ENCODE data around the gene GFOD1.

The GFOD1 gene

DNA sequence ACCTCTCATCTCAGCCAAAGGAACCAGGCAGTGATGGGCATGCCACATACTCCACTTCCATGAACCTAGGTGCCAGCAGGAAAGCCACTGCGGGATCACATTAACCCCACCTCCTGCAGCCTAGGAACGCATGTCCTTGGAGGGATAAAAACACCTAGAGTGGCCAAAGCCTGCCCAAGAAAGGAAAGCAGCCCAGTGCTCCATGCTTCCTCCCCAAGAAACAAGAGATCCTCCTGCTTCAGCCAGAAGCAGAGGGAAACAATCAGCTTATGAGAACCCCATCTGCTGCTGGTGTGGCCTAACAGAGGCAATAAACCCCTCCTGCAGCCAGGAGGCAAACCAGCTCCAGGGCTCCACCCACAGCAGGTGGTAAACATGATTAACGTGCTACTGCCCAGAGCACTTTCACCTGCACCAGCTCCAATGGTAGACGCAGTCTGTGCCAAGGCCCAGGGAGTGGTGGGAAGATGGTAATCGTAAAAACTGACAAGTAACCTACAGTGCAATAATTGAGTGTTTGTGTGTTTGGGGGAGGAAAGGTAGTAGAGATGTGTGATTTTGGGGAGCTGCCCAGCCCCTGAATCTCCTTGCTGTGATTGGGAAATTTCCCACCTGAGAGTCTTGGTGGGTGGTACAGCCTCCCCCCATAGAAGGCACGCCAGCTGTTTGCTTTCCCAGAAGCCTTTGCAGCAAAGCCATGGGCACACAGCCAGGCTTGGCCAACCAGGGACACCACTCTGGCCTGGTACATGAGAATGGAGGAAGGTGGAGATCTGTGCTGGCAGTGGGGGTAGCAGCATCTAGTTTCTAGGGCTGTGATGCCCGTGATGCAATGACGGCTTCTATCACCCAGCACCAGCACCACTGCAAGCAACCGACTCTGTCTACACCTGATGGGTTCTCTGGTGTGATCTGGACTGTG, 108.5 kb downstream of the GFOD1 start:
- Histone ChIP-seq H3K4me1 (no peaks in the 10 kb centered on the region), H3K4me2 (ENCODE audit: low read length) (no peak overlapping the region), H3K79me2 (peaks cover 4% of the 10 kb centered on the region), H2AFZ (no peak overlapping the region), H3K27ac (no peak overlapping the region), H3K36me3 (ENCODE audit: control insufficient read depth, insufficient read depth, low read length) (no peaks in the 10 kb centered on the region), H3K9ac (no peak overlapping the region), H3K9me3 (ENCODE audit: control insufficient read depth, low read length) (no peaks in the 10 kb centered on the region), H3K4me3 (ENCODE audit: low read depth, low read length) (no peak overlapping the region), H3K27me3 (ENCODE audit: control insufficient read depth, insufficient read depth, low read length) (no peaks in the 10 kb centered on the region)
- TF ChIP-seq, protein P1, sequence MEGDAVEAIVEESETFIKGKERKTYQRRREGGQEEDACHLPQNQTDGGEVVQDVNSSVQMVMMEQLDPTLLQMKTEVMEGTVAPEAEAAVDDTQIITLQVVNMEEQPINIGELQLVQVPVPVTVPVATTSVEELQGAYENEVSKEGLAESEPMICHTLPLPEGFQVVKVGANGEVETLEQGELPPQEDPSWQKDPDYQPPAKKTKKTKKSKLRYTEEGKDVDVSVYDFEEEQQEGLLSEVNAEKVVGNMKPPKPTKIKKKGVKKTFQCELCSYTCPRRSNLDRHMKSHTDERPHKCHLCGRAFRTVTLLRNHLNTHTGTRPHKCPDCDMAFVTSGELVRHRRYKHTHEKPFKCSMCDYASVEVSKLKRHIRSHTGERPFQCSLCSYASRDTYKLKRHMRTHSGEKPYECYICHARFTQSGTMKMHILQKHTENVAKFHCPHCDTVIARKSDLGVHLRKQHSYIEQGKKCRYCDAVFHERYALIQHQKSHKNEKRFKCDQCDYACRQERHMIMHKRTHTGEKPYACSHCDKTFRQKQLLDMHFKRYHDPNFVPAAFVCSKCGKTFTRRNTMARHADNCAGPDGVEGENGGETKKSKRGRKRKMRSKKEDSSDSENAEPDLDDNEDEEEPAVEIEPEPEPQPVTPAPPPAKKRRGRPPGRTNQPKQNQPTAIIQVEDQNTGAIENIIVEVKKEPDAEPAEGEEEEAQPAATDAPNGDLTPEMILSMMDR (IDR thresholded peaks at IDR 0.05) = no peak

DNA sequence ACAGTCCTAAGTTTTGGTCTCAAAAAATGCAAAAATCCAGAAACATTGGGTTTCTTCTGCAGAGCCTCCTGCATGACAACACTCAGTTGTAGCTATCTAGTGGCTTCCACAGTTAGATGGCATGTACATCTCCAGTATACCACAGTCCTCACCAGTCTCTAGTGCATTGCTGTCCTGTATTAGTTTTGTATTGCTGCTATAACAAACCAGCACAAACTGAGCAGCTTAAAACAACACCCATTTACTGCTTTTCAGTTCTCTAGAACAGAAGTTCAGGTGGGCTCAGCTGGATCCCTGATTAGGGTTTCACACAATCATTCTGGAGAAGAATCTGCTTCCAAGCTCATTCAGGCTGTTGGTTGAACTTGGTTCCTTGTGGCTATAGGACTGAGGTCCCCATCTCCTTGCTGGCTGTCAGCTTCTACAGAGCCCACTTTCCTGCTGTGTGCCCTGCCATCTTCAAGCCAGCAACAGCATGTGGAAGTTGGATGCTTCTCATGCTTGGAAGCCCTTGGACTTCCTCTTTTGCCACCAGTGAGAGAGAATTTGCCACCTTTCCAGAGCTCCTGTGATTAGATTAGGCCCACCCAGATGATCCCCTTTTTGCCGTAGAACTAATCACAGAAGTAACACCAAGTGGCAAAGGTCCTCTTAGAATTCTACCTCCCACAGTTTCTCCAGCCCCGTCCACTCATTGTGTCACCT, 110.2 kb downstream of the GFOD1 start:
- peaks cover 3% of the 10 kb centered on the region for H3K4me1 ChIP-seq
- no peak overlapping the region for H3K27ac ChIP-seq
- H3K36me3 ChIP-seq (ENCODE audit: control insufficient read depth, insufficient read depth, low read length) = no peaks in the 10 kb centered on the region
- H3K9me3 ChIP-seq (ENCODE audit: control insufficient read depth, low read length) = no peaks in the 10 kb centered on the region
- no peak overlapping the region for H3K4me2 ChIP-seq (ENCODE audit: low read length)
- H3K9ac ChIP-seq = no peak overlapping the region
- no peak overlapping the region for H2AFZ ChIP-seq
- TF ChIP-seq, protein P1 (IDR thresholded peaks at IDR 0.05) = no peak
- H3K27me3 ChIP-seq (ENCODE audit: control insufficient read depth, insufficient read depth, low read length) = no peaks in the 10 kb centered on the region
- no peak overlapping the region for H3K4me3 ChIP-seq (ENCODE audit: low read depth, low read length)
- H3K79me2 ChIP-seq = peaks cover 4% of the 10 kb centered on the region

- Histone ChIP-seq H3K27ac (no peak overlapping the region), H2AFZ (no peak overlapping the region), H3K4me3 (ENCODE audit: low read depth, low read length) (no peak overlapping the region), H3K27me3 (ENCODE audit: control insufficient read depth, insufficient read depth, low read length) (no peaks in the 10 kb centered on the region), H3K79me2 (peaks cover 4% of the 10 kb centered on the region), H3K36me3 (ENCODE audit: control insufficient read depth, insufficient read depth, low read length) (no peaks in the 10 kb centered on the region), H3K9me3 (ENCODE audit: control insufficient read depth, low read length) (no peaks in the 10 kb centered on the region), H3K9ac (no peak overlapping the region), H3K4me2 (ENCODE audit: low read length) (no peak overlapping the region), H3K4me1 (peaks cover 3% of the 10 kb centered on the region)
- TF ChIP-seq, protein P1 (IDR thresholded peaks at IDR 0.05) = no peak
These were observed 112.0 kb downstream of the GFOD1 start for GRCh38 chr6:13375360-13375878.

DNA sequence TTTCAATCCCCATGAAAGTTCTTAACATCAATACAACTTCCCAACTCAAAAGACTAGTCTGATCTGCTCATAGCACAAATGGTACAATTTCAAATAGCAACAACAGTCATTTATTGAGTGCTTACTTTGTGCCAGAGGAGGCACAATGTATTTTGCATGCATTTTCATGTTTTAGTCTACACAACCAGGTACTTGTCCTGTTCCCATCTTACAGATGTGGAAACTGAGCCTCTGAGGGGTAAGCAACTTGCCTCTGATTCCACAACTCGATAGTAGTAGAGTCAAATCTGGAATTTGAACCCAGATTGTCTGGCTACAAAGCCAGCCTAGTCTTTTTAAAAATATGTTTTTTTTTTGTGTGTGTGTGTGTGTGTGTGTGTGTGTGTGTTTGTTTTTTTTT, 113.5 kb downstream of the GFOD1 start:
- H2AFZ ChIP-seq = no peak overlapping the region
- no peak overlapping the region for H3K4me3 ChIP-seq (ENCODE audit: low read depth, low read length)
- H3K27me3 ChIP-seq (ENCODE audit: control insufficient read depth, insufficient read depth, low read length) = no peaks in the 10 kb centered on the region
- TF ChIP-seq, protein P1 (IDR thresholded peaks at IDR 0.05) = no peak
- H3K9ac ChIP-seq = no peak overlapping the region
- no peaks in the 10 kb centered on the region for H3K36me3 ChIP-seq (ENCODE audit: control insufficient read depth, insufficient read depth, low read length)
- H3K27ac ChIP-seq = no peak overlapping the region
- H3K9me3 ChIP-seq (ENCODE audit: control insufficient read depth, low read length) = no peaks in the 10 kb centered on the region
- H3K4me1 ChIP-seq = peaks cover 3% of the 10 kb centered on the region
- peaks cover 4% of the 10 kb centered on the region for H3K79me2 ChIP-seq
- no peak overlapping the region for H3K4me2 ChIP-seq (ENCODE audit: low read length)
